IPS-18c (cell line): ENCODE measurements around the gene CHERP.

Experiments
- H3K4me3 ChIP-seq: 2 replicates; pipeline ENCODE4 v1.7.0; 2013; ENCODE audit warnings: low read depth, mild to moderate bottlenecking, low read length, moderate library complexity; ENCODE audit not compliant: insufficient read depth
- H3K9me3 ChIP-seq: one replicate; pipeline ENCODE4 v1.6.1; 2013; ENCODE audit warnings: mild to moderate bottlenecking, low read length, moderate library complexity; ENCODE audit not compliant: control insufficient read depth, insufficient read depth

CHERP gene, protein sequence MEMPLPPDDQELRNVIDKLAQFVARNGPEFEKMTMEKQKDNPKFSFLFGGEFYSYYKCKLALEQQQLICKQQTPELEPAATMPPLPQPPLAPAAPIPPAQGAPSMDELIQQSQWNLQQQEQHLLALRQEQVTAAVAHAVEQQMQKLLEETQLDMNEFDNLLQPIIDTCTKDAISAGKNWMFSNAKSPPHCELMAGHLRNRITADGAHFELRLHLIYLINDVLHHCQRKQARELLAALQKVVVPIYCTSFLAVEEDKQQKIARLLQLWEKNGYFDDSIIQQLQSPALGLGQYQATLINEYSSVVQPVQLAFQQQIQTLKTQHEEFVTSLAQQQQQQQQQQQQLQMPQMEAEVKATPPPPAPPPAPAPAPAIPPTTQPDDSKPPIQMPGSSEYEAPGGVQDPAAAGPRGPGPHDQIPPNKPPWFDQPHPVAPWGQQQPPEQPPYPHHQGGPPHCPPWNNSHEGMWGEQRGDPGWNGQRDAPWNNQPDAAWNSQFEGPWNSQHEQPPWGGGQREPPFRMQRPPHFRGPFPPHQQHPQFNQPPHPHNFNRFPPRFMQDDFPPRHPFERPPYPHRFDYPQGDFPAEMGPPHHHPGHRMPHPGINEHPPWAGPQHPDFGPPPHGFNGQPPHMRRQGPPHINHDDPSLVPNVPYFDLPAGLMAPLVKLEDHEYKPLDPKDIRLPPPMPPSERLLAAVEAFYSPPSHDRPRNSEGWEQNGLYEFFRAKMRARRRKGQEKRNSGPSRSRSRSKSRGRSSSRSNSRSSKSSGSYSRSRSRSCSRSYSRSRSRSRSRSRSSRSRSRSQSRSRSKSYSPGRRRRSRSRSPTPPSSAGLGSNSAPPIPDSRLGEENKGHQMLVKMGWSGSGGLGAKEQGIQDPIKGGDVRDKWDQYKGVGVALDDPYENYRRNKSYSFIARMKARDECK

DNA sequence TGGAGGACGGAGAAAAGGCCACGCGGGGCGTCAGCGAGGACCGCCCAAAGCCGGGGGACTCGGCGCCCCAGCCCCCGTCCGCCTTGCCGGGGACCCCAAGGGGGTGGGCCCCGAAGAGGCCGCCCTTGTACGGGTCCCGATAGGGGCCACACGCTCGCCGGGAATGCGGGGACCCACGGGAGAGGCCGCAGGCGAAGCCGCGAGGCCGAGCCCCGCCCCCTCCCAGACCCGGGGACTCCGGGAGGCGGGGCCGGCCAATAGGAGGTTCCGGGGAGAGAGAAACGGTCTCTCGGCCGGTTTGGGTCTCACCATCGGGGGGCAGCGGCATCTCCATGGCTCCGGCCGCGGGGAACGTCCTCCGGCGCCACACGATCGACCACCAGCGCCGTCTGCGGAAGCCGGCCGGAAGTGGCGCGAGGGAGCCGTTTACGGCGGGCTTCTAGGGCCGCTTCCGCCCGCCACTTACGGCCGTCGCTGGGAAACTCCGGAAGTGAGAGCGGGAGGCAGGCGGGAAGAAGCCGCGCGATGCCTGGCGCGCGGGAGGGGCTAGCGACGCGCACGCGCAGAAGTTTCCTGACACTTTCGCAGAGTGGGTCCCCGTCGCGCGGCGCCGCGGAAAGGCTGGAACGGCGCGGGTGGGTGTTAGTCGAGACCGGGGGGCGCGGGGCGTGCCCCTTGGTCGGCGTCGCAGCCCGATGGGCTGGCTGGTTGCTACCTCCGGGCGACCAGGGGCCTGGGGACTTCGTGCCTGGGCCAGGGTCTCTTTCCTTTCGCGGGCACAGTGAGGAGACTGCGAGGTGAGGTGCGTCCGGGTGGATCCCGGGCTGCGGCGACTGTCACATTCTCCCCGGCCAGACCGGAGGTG is at the start of gene CHERP:
CHERP (minus strand) TSS at position 393 of the 865 bp plus-strand sequence; CDS start at position 334, 59 bp downstream.
- H3K4me3 ChIP-seq: peak within 1 kb of the TSS; percentile 76
- peaks cover 4% of the 10 kb centered on the region for H3K9me3 ChIP-seq

GRCh38 chr19:16590876-16591802 is 48.9 kb upstream of the CHERP start:
- Histone ChIP-seq H3K9me3 (no peaks in the 10 kb centered on the region), H3K4me3 (no peak overlapping the region)

- Histone ChIP-seq H3K4me3 (no peak overlapping the region), H3K9me3 (no peaks in the 10 kb centered on the region)
These were observed 47.7 kb upstream of the CHERP start for GRCh38 chr19:16589917-16590316.

DNA sequence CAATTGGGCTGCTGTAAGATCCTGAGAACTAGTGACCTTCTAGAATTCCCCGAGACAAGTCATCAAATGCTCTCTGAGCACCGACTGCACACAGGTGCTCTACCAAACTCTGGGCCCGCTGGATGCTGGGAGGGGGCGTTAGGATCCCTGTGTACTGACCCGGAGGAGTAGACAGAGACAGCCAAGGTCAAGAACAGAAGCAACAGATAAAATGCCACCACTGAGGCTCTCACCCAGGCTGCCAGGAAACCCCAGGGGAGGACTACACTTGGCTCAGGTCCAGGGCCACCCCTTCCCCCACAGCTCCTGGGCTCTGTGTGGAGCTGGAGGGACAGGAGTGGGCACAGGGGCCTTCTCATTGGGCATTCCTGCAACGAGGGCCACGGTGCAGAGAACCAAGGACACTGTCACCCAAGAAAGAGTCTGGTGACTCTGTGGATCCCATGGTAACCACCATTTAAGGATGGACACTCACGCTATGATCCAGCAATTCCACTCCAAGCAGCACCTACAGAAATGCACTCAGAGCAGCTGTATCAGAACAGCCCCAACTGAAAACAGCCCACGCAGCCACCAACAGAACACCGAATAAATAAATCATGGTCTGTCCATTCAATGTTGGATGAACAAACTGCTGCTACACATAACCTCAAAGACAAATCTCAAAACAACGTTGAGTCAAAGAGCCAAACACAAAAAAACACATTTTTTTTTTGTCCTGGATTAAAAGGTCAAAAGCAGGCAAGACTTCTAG is 46.8 kb upstream of the CHERP start:
- Histone ChIP-seq H3K9me3 (no peaks in the 10 kb centered on the region), H3K4me3 (no peak overlapping the region)

DNA sequence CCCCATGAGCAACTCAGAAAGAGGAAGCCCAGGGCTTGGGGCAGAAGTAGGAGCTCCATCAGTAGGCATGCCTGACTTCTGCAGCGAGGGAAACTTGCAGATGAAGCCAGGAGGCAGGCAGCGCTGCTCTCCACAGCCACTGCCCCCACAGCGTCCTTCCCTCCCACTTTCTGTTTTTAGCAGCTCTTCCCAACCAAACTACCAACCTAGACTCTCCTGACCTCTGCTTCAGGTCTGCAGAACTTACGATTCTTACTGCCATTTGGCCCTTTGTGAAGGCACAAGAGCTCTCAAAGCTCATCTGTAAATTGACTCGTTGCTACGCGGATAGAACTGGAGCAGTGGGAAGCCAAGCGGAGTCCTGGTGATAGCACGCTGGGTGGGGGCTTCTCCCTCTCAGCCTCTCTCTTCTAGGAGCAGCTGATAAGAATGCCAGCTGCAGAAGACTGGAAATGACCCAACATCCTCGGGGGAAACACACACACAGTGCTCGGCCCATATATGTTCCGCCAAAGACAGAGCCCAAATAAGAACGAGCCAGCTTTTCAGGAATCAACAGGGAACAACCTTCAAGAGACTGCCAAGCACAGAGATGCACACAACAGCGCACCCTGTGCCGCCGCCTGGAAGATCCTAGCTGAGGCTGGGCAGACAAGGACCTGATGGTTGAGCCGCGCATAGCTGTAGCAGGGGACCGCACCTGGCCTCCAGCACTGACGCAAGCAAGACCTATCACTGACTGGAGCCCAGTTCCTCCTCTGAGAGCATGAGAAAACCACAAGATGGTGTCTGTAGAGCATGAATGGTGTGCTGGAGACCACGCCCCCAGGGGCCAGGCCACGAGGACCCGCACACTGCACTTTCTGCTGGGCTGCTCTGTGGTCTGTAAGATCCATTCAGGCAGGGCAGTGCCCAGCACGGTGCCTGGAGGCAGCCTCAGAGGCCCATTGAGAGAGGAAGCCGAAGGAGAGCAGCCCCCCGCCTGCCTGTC is 45.9 kb upstream of the CHERP start:
- H3K4me3 ChIP-seq: no peak overlapping the region
- no peaks in the 10 kb centered on the region for H3K9me3 ChIP-seq

- no peak overlapping the region; the same call in 1 of the 2 replicates for H3K4me3 ChIP-seq
- H3K9me3 ChIP-seq: no peaks in the 10 kb centered on the region
These were observed 45.0 kb upstream of the CHERP start for GRCh38 chr19:16586991-16587832.

DNA sequence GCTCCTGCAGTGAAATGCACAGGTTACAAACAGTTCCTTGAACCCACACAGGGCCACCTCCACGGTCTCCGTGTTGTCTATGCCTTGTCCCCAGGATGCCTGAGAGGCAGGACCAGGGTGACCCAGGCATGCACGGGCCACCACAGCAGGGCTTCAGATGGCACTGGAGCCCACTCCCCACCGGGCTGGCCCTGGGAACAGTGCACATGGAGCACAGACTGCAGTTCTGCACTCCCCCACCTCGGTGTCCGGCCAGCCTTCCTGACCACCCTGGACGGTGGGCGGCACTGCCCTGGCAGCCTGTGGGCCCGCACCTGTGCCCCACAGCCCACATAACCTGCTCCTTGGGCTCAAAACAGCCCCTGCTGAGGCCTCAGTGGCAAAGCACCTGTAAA is 44.2 kb upstream of the CHERP start:
- Histone ChIP-seq H3K9me3 (no peaks in the 10 kb centered on the region), H3K4me3 (peak overlapping the region; percentile 28; the same call in 1 of the 2 replicates)

DNA sequence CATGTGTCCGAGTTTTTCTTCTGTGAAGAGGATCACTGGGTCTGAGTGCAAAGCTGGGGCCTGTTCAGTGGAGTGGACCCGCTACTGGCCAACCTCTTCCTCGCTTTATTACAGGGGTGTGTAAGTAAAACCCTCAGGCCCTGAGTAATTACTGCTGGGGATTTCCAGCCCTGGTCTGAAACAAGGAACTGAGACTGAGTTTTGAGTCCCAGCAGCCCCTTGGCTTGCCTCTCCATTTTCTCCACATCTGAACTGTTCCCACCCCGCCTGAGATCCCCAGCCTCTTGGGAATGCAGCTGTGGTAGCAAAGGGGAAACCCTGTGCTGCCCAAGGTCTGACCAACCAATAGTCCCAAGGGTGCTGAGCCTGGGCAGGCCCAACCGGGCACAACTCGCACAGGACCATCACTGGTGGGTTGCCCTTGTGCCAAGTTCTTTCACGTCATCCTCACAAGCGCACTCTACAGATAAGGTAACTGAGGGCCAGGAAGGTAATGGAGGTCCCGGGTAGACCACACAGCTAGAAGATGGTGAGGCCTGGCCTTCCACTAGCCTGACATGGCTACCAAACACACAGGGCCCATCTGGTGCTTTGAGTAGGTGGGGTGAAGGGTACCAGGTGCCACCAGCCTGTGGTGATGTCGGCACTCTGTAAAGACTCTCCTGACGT is 43.7 kb upstream of the CHERP start:
- Histone ChIP-seq H3K4me3 (peak overlapping the region; percentile 28; the same call in 1 of the 2 replicates), H3K9me3 (no peaks in the 10 kb centered on the region)

- no peaks in the 10 kb centered on the region for H3K9me3 ChIP-seq
- no peak overlapping the region for H3K4me3 ChIP-seq
These were observed 43.0 kb upstream of the CHERP start for GRCh38 chr19:16585094-16585801.

DNA sequence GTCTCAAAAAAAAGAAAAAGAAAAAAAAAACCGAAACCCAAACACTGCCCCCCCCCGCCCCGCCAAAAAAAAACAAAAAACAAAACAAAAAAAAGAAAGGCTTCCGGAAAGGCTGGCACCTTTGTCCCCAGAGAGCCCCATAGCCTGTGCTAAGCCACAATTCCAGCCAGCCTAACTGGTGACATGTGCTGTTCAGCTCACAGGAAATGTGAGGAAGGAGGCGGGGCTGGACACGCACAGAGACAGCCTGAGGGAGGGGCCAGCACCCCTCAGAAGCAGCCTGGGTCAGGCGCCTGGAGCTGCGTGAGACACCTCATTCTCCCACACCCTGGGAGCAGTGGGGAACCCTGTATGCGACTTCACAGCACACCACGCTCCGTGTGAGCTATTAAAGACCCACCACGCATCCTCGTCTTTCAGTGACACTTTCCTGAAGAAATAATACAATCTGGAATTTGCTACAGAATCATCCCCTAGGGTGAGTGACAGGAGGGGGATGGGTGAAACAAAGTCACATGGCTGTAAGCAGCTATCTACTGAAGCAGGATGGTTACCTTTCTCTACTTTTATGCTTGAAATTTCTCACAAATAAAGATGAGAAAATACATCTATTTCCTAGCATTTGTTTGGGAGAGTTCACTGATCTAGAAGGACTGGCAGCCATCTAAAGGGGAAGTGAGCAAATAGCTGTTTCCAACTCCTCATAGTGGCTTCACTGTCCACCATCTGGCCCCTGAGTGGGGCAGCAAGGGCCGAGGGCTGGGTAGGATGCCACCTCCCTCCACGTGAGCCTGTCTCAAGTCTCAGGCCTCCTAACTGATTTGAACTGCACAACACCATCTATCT is 42.2 kb upstream of the CHERP start:
- Histone ChIP-seq H3K9me3 (no peaks in the 10 kb centered on the region), H3K4me3 (no peak overlapping the region)

DNA sequence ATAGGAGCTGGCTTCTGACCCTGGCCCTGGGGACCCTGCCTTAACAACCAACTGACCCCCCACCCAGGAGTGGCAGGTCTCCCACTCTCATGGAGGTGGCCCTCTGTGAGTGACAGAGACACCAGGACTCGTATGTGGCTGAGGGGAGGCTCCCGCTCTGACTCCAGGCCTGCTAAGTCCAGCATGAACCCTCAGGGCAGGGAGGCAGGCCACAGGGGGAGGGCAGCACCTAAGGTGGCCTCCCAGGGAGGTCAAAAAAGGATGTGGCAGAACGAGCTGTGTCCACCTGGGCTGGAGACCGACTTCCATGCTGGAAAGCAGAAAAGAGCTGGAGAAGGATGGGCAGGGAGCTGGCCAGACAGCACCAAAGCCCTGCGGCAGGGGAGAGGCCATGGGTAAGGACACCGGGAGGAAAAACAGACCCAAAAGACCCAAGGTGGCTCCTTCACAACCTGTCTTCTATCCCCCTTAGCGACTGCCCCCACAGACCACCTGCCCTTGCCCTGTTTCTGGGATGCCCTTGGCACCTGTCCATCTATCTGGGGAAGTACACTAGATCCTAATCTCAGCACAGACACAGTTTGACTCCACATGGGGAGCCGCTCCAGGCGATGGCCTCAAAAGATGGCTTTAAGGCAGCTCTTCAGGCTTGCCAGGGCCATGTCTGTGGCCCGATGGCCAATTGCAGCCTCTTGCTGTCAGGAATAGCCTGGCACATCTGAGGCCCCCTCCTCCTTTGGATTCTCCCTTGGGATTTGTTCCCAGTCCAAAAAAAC is 40.4 kb upstream of the CHERP start:
- no peaks in the 10 kb centered on the region for H3K9me3 ChIP-seq
- no peak overlapping the region for H3K4me3 ChIP-seq
